Activated naive CD8-positive, alpha-beta T cell (primary cell): ENCODE data around the gene PIWIL4.
"Not testable (repeated sequence)": the region's sequence is repeated elsewhere in the genome, so short reads cannot be mapped to it uniquely, and the experiment has no call there.

Source experiments
- H3K27ac Mint-ChIP-seq: one replicate; pipeline ENCODE4 v1.8.0; 2021; ENCODE audit warnings: mixed read lengths
- H3K27me3 Mint-ChIP-seq: one replicate; pipeline ENCODE4 v1.8.0; 2021; ENCODE audit warnings: mixed read lengths
- H3K36me3 Mint-ChIP-seq: one replicate; pipeline ENCODE4 v1.8.0; 2021; ENCODE audit warnings: mixed read lengths
- H3K4me1 Mint-ChIP-seq: one replicate; pipeline ENCODE4 v1.8.0; 2021; ENCODE audit warnings: low read depth, mixed read lengths
- H3K4me3 Mint-ChIP-seq: one replicate; pipeline ENCODE4 v1.8.0; 2021; ENCODE audit warnings: mild to moderate bottlenecking, mixed read lengths
- H3K9me3 Mint-ChIP-seq: one replicate; pipeline ENCODE4 v1.8.0; 2021; ENCODE audit warnings: low read depth, mixed read lengths

Gene PIWIL4

DNA sequence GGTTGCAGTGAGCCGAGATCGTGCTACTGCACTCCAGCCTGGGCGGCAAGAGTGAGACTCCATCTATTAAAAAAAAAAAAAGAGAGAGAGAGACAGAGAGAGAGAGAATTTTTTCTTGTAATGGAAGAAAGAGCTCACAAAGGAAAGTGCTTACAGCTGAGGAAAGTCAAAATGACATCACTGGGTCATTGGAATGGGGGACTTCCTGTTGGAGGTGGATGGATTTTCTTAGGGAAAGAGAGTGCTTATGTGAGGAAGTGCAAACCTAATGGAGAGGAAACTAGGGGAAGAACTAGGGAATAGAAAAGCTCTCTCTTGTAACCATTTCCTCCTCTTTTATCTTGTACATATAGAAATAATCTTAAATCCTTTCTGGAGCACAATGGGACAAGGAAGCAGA, 6.3 kb upstream of the PIWIL4 start:
- no peak overlapping the region for H3K4me3 Mint-ChIP-seq
- no peaks in the 10 kb centered on the region for H3K9me3 Mint-ChIP-seq
- no peaks in the 10 kb centered on the region for H3K4me1 Mint-ChIP-seq
- H3K36me3 Mint-ChIP-seq, result no peaks in the 10 kb centered on the region
- no peak overlapping the region for H3K27ac Mint-ChIP-seq
- no peaks in the 10 kb centered on the region for H3K27me3 Mint-ChIP-seq

DNA sequence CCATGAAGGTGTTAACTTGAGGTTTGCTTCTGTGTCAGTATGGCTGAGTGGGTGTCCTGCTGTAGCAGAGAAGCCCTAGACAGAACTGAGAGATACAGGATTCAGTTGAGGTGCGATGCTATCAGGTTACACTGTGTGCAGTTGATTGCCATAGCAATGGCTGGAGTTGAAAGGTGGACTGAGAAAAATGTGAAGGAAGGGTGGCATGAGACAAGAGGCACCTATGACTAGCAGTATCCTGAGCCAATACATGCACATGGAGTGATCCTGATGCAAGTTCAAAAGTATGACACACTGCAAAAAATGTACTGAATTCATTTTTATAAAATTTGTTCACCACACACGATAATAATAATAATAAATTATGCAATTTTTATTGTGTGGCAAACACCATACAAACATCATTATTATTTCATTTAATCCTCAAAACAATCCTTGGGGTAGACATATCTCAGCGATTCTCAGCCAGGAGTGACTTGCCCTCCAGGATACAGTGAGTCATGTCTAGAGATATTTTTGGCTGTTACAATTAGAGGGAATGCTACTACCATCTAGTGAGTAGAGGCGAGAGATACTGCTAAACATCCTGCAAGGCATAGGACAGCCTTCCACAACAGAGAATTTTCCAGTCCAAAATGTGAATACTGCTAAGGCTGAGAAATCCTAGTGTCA, 3.9 kb upstream of the PIWIL4 start:
- Mint-ChIP-seq H3K27ac (no peak overlapping the region), H3K36me3 (no peaks in the 10 kb centered on the region)

DNA sequence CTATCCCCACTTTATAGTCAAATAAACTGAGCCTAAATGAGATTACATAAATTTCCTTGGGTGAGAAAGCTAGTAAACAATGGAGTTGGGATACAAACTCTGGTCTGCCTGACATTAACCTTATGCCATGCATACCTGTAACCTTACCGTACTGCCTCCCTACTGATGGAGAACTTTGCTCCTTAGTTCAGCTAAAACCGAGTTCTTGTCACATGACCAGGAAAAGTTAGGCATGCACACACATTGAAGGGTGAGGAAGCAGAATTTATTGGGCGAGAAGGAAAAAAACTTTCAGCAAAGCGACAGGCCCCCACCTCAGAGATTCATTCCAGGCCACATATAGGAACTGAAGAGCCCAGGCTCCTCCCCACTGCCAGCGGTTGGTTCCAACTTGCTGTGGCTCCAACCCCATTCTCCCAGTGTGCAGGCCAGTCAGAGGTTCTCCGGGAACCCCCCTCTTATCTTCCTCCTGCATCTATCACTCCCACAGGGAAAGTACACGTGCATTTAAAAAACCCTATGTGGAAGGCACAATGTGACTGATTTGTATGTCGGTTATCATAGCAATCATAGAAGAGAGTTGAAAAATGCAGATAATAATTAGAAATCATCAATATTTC, 3.2 kb upstream of the PIWIL4 start:
- Mint-ChIP-seq H3K36me3 (no peaks in the 10 kb centered on the region), H3K9me3 (no peaks in the 10 kb centered on the region), H3K27ac (no peak overlapping the region), H3K4me3 (no peak overlapping the region), H3K4me1 (no peaks in the 10 kb centered on the region), H3K27me3 (no peaks in the 10 kb centered on the region)

More for the DNA sequence above, 3.9 kb upstream of the PIWIL4 start:
- Mint-ChIP-seq H3K4me1 (no peaks in the 10 kb centered on the region), H3K4me3 (no peak overlapping the region), H3K9me3 (no peaks in the 10 kb centered on the region), H3K27me3 (no peaks in the 10 kb centered on the region)

DNA sequence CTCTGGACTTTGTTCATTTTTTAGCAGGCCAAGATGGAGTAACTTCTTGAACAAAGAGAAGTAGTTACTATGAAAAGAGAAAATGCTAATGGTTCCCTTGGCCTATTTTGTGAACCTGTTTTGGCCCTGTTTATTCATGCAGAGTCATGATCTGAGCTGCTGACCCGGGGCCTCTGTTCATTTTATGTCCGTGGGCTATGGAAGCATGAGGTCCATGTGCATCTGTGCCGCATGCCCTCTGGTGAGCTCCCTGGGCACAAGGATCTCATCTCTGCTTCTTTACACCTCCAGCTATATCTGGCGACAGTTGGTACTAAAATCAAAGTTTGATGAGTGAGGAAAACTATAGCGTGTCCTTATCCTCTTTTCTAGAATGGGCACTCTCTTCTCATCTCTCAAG, 1.0 kb downstream of the PIWIL4 start:
- Mint-ChIP-seq H3K27me3 (no peaks in the 10 kb centered on the region), H3K27ac (no peak overlapping the region), H3K4me1 (no peaks in the 10 kb centered on the region), H3K9me3 (no peaks in the 10 kb centered on the region), H3K36me3 (peaks cover 3% of the 10 kb centered on the region), H3K4me3 (no peak overlapping the region)

DNA sequence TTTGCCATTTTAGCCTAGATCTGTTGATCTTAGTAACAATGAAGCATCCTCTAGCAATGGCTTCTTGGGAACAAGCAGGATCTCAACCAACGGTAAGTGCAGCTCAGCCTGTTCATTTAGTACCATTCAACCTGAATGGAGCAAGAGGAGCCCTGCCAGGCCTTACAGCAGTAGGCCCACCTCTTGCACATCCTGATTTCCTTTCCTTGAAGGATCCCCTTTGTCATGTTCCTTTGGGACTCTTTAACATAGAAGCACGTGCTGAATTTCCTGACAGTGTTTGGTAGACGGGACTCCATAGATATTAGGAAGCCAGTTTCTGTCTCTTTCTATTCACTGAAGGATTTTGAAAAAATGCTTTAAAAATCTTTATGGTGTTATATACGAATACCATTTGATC, 1.5 kb downstream of the PIWIL4 start:
- Mint-ChIP-seq H3K36me3 (peaks cover 3% of the 10 kb centered on the region), H3K27me3 (peaks cover 2% of the 10 kb centered on the region), H3K4me1 (no peaks in the 10 kb centered on the region), H3K27ac (no peak overlapping the region), H3K4me3 (no peak overlapping the region), H3K9me3 (no peaks in the 10 kb centered on the region)

DNA sequence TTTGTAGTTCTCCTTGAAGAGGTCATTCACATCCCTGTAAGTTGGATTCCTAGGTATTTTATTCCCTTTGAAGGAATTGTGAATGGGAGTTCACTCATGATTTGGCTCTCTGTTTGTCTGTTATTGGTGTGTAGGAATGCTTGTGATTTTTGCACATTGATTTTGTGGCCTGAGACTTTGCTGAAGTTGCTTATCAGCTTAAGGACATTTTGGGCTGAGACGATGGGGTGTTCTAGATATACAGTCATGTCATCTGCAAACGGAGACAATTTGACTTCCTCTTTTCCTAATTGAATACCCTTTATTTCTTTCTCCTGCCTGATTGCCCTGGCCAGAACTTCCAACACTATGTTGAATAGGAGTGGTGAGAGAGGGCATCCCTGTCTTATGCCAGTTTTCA, 5.8 kb downstream of the PIWIL4 start:
- not testable (repeated sequence) for H3K27me3 Mint-ChIP-seq, H3K9me3 Mint-ChIP-seq, H3K4me1 Mint-ChIP-seq, H3K4me3 Mint-ChIP-seq, H3K27ac Mint-ChIP-seq, H3K36me3 Mint-ChIP-seq

DNA sequence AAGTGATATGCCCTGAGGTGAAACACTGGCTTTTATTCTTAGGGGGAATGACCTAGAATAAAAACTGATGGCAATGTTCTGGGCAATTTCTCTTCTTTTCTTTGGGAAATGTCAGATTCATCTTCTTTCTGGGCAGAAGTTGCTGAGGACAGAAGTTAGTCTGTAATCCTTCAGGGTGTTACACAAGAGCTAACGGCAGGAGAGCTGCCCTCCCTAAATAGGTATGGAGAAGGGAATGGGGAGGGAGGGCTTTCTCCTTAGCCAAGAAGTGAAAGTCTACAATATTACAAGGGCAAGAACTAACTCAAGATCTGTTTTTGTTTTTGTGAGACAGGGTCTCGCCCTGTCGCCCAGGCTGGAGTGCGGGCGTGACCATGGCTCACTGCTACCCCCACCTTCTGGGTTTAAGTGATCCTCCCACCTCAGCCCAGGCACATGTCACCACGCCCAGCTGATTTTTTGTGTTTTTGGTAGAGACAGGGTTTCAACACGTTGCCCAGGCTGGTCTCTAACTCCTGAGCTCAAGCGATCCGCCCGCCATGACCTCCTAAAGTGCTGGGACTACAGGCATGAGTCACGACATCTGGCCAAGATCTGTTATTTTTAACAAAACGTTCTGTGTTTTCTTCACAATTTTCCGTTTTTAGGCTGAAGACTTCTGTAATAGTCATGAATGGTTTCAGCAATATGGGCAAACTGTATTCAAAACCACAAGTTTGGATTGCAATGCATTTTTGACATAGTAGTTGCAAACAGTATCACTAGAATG, 7.2 kb downstream of the PIWIL4 start:
- no peak overlapping the region for H3K27ac Mint-ChIP-seq
- H3K9me3 Mint-ChIP-seq, result no peaks in the 10 kb centered on the region
- H3K36me3 Mint-ChIP-seq, result peaks cover 3% of the 10 kb centered on the region
- peaks cover 2% of the 10 kb centered on the region for H3K27me3 Mint-ChIP-seq
- no peaks in the 10 kb centered on the region for H3K4me1 Mint-ChIP-seq
- H3K4me3 Mint-ChIP-seq, result no peak overlapping the region

DNA sequence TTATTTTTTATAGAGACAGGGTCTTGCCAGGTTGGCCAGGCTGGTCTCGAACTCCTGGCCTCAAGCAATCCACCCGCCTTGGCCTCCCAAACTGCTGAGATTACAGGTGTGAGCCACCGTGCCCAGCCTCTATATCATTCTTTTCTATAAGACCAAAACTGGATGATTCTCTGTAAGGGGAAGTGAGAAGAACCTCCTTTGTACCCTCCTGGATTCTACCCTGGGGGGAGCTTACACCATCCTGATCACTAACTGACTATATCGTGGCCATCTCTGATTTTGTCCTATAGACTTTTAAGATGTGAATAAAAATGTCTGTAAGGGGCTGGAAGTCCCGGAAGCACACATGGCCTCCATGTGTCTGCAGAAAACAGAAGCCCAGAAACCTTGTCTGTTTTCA, 9.1 kb downstream of the PIWIL4 start:
- Mint-ChIP-seq H3K4me1 (no peaks in the 10 kb centered on the region), H3K36me3 (peaks cover 3% of the 10 kb centered on the region), H3K27me3 (peaks cover 2% of the 10 kb centered on the region), H3K9me3 (no peaks in the 10 kb centered on the region), H3K27ac (no peak overlapping the region), H3K4me3 (no peak overlapping the region)

DNA sequence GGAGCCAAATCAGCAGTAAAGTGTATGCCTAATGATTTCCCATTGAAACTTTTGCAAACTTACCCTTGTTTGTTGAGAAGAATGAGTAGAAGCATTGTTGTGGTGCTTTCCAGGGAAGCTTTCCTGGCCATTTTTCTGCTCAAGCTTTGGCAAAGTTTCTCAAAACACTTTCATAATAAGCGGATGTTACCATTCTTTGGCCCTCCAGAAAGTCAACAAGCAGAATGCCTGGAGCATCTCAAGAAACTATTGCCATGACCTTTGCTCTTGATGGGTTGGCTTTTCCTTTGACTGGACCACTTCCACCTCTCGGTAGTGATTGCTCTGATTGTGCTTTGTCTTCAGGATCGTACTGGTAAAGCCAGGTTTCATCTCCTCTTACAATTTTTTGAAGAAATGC, 10.7 kb downstream of the PIWIL4 start:
- Mint-ChIP-seq H3K9me3 (no peaks in the 10 kb centered on the region), H3K27ac (no peak overlapping the region), H3K4me3 (no peak overlapping the region), H3K4me1 (peaks cover 2% of the 10 kb centered on the region), H3K27me3 (peaks cover 2% of the 10 kb centered on the region), H3K36me3 (peaks cover 2% of the 10 kb centered on the region)

DNA sequence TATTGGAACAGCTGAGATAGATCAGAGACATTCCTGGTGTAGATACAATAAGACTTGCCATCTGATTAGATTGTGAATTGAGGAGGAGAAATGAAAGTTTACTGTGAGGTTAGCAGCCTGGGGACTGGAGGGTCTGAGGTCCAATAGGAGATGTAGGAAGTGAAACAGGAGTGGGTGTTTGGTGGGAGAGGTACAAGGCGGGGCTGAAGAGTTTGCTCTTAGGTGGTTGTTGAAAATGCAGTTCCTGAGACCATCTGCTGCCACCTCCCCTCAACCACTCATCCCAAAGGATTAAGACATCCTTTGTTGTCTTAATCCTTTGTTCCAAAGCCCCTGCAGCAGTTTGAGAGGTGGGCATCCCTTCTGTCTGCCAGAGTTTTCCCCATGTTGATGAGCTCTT, 14.8 kb downstream of the PIWIL4 start:
- Mint-ChIP-seq H3K27ac (no peak overlapping the region), H3K9me3 (no peaks in the 10 kb centered on the region), H3K4me1 (peaks cover 2% of the 10 kb centered on the region), H3K36me3 (no peaks in the 10 kb centered on the region), H3K27me3 (no peaks in the 10 kb centered on the region), H3K4me3 (no peak overlapping the region)

DNA sequence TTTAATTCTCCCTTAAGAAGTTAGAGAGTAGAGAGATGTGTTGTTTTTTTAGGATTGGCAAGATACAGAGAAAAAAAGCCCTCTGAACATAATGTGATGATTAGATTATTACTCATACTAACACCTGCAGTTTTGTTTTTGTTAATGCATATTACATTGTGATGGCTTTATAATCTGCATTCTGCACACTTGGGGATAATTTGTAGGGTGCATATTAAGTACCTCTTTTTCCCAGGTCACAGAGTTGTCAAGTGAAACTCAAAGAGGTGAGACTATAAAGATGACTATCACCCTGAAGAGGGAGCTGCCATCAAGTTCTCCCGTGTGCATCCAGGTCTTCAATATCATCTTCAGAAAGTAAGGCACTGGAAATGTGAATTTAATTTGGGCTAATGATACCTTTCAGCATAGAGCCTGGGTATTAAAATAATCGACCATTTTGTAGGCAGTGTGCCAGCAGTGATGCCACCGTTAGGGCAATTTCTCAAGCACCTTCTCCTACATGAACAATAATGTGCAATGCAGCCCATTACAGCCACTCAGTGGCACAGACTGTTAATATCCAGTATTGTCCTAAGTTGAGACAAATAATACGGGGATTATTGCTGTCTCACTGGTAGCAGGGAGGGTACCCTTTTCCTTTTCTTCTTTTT, 16.2 kb downstream of the PIWIL4 start:
- Mint-ChIP-seq H3K27ac (no peak overlapping the region), H3K4me1 (peaks cover 2% of the 10 kb centered on the region), H3K36me3 (no peaks in the 10 kb centered on the region), H3K9me3 (no peaks in the 10 kb centered on the region), H3K4me3 (no peak overlapping the region), H3K27me3 (no peaks in the 10 kb centered on the region)

DNA sequence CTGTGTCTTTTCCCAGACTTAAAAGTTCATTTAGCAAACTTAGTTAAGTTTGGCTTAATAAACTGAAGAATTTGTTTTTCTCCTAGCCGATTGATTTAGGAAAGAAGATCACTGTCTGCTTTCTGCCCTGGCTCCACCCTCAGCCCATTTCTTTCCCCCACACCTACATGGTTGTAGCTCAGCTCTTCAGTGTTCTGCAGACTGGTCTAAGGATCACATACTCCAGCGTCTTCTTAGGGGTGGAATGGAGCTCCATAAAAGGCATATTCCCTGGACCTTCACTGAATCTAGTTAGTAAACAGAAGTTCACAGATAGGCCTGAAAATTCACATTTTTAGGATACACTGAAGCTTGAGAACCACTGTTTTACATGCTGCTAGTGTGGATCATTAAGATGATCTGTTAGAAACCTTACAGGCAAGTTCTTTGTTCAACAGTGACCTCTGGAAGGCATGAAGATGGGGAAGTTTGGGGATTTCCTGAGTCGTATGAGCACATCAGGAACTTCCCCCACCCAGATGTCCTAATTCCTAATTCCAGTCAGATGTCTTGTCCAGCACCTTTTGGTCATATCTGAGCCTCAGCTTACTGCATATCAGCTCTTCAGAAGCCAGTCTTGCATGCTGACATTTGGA, 16.8 kb downstream of the PIWIL4 start:
- Mint-ChIP-seq H3K27ac (no peak overlapping the region), H3K36me3 (no peaks in the 10 kb centered on the region), H3K9me3 (no peaks in the 10 kb centered on the region), H3K27me3 (no peaks in the 10 kb centered on the region), H3K4me3 (no peak overlapping the region), H3K4me1 (peaks cover 2% of the 10 kb centered on the region)

DNA sequence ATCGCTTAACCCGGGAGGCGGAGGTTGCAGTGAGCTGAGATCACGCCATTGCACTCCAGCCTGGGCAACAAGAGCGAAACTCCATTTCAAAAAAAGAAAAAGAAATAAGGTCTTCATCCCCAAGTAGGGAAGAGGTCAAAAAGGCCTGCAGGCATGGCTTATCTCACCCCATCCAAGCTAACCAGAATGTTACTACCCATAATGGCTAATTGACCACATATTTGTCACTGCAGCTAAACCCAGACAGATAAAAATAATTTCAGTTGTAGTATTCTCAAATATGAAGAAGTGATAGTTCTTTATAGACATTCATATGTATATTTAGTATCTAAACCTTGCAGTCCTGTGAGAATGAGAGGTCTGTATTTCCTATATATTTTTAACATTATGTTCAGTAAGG, 17.8 kb downstream of the PIWIL4 start:
- Mint-ChIP-seq H3K4me1 (peaks cover 2% of the 10 kb centered on the region), H3K4me3 (no peak overlapping the region)

DNA sequence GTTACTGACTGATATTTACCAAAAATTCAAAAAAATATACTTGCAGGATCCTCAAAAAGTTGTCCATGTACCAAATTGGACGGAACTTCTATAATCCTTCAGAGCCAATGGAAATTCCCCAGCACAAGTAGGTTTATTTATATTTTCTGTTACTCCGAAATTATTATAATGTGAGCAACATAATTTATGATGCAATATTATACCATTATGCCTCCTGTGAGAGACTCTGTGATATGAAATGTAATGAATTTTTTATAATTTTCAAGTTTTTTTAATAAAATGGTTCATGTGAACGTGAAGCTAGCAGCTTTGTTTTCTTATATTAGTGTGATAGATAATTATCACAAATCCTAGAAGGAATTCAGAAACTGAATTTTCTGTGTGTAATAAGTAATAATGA, 18.2 kb downstream of the PIWIL4 start:
- no peak overlapping the region for H3K4me3 Mint-ChIP-seq
- H3K4me1 Mint-ChIP-seq, result peaks cover 2% of the 10 kb centered on the region
- no peaks in the 10 kb centered on the region for H3K9me3 Mint-ChIP-seq
- H3K36me3 Mint-ChIP-seq, result peaks cover 1% of the 10 kb centered on the region
- H3K27me3 Mint-ChIP-seq, result no peaks in the 10 kb centered on the region
- no peak overlapping the region for H3K27ac Mint-ChIP-seq

More for the DNA sequence above, 17.8 kb downstream of the PIWIL4 start:
- no peaks in the 10 kb centered on the region for H3K36me3 Mint-ChIP-seq
- H3K27me3 Mint-ChIP-seq, result no peaks in the 10 kb centered on the region
- H3K9me3 Mint-ChIP-seq, result no peaks in the 10 kb centered on the region
- no peak overlapping the region for H3K27ac Mint-ChIP-seq

DNA sequence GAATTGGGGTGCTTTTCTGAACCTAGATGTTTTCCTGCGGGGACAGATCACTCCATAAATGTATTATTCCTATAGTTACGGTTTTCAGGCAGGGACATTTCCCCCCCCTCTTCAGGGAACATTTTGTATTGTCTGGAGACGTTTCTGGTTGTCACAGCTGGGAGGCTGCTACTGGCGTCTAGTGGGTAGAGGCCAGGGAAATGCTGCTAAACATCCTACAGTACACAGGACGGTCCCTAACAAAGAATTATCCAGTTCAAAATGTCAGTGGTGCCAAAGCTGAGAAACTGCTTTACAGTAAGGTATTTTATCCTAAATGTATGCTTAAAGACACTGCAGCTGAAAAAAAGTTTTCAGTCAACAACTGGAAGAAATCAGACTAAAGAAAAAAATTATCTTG, 19.4 kb downstream of the PIWIL4 start:
- Mint-ChIP-seq H3K4me3 (no peak overlapping the region), H3K27me3 (no peaks in the 10 kb centered on the region), H3K27ac (no peak overlapping the region), H3K4me1 (peaks cover 2% of the 10 kb centered on the region), H3K36me3 (peaks cover 5% of the 10 kb centered on the region), H3K9me3 (no peaks in the 10 kb centered on the region)
